ENCODE results near the gene PLSCR4. TPM values are rescaled to one million over a fixed set of nuclear protein-coding genes. Genes with fewer than 3 reads are reported as not detected.
A peak's percentile ranks its signal among the peaks of the same experiment; 100 is the strongest.

Gene PLSCR4
- total and polyA plus RNA-seq, 9 of the 15 experiments (the other 6 are each of a cell fraction or from before 2014, with no cell fraction given) = 0.11 to 0.68 (median 0.21) TPM

DNA sequence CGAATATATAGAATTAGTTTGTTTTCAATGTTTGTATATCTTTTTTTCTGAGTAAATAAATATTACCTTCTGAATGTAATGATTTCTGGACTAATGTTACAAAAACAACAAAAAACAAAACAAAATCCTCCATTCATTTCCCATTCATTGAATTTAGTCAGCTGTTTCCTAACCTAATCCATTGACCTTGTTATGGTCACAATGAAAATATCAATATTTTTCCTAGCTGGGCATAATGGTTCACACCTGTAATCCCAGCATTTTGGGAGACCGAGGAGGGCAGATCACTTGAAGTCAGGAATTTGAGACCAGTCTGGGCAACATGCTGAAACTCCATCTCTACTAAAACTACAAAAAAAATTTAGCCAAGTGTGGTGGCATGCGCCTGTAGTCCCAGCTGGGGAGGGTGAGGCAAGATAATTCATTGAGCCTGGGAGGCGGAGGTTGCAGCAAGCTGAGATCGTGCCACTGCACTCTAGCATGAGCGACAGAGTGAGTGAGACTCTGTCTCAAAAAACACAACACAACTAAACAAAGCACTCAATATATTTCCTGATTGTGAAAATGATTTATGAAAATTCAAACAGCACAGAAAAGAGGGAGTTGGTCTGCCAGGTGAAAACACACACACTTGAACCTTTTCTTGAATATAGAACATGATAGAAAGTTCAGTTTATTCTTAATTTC lies 23.0 kb upstream of the PLSCR4 start:
- DNase-seq (ENCODE audit: extremely low read depth in 1 of 4, low spot score in 3 of 4) (no peak), ATAC-seq (no peak), FAIRE-seq (no peak)
- in situ Hi-C loops (cut with MboI) = no loop called here
- CTCF ChIA-PET (ENCODE audit: low intra/inter-chr PET ratio) = no interaction called here
- Histone ChIP-seq H2AFZ (ENCODE audit: low read depth, low read length) (no peak overlapping the region), H3K4me1 (replicated peaks in 1 of 2; ENCODE audit: control insufficient read depth in 2 of 2, insufficient read depth in 2 of 2, low read length in 2 of 2) (no peaks in the 10 kb centered on the region), H3K4me3 (no peak overlapping the region), H4K20me1 (replicated peaks; ENCODE audit: control insufficient read depth, insufficient read depth, low read length) (no peaks in the 10 kb centered on the region), H3K27me3 (ENCODE audit: control insufficient read depth in 2 of 2, insufficient read depth in 2 of 2, low read length in 2 of 2) (no peaks in the 10 kb centered on the region), H3K9me3 (replicated peaks; ENCODE audit: control insufficient read depth, insufficient read depth, low read depth, low read length) (no peaks in the 10 kb centered on the region), H3K9ac (ENCODE audit: insufficient read depth in 1 of 2, low read depth in 2 of 2, low read length in 2 of 2) (no peak overlapping the region), H3K27ac (ENCODE audit: extremely low read depth, low read depth, low read length) (no peak overlapping the region), H3K4me2 (ENCODE audit: insufficient read depth, low read length) (no peak overlapping the region), H3K9me1 (ENCODE audit: control insufficient read depth, insufficient read depth, low read length) (no peaks in the 10 kb centered on the region), H3K36me3 (ENCODE audit: control insufficient read depth, insufficient read depth, low read length) (no peaks in the 10 kb centered on the region), H3K79me2 (ENCODE audit: control insufficient read depth, insufficient read depth, low read length) (no peaks in the 10 kb centered on the region)
- BruUV-seq (replicated peaks) = no TSS peak
- POLR2A ChIA-PET = no interaction called here
- 0% methylated on average over 6 of the region's 6 CpGs for WGBS (ENCODE audit: insufficient coverage, low coverage, missing lambda C conversion rate)
- intact Hi-C loops (cut with micrococcal nuclease) = no loop called here
- no peak for TF ChIP-seq SPI1 (IDR thresholded peaks at IDR 0.05; ENCODE audit: borderline replicate concordance, low read depth, low read length)
- TF ChIP-seq SP1 (CRISPR knock-in tag; IDR thresholded peaks at IDR 0.05) = no peak
- no peak for TF ChIP-seq IRF9 (tag; IDR thresholded peaks at IDR 0.05)

DNA sequence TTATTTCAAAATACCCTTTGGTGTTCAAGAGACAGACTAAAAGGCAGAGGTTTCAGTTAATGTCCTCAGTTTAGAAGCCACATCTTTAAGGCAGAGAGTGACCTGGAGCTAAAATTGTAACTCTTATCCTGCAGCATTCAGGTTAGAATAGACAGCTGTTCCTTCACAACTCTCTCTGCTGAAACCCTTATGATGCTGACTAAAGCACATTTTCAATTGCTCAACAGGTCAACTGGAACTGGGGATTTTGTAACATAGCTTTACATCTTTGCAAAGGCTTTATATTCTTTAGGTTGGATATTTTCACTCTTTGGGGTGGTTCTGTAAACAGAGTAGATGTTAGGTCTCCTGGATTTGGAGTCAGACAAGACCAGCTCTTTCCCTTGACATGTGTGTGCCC lies 20.3 kb upstream of the PLSCR4 start:
- H3K4me2 ChIP-seq (ENCODE audit: insufficient read depth, low read length) = no peak overlapping the region
- H3K9ac ChIP-seq (ENCODE audit: insufficient read depth in 1 of 2, low read depth in 2 of 2, low read length in 2 of 2) = no peak overlapping the region
- no peak overlapping the region for H3K4me3 ChIP-seq
- ChIA-PET CTCF (ENCODE audit: low intra/inter-chr PET ratio) (no interaction called here), POLR2A (no interaction called here)
- no peak for FAIRE-seq
- no peak overlapping the region for H2AFZ ChIP-seq (ENCODE audit: low read depth, low read length)
- H3K9me3 ChIP-seq (replicated peaks; ENCODE audit: control insufficient read depth, insufficient read depth, low read depth, low read length) = no peaks in the 10 kb centered on the region
- TF ChIP-seq, protein P1, sequence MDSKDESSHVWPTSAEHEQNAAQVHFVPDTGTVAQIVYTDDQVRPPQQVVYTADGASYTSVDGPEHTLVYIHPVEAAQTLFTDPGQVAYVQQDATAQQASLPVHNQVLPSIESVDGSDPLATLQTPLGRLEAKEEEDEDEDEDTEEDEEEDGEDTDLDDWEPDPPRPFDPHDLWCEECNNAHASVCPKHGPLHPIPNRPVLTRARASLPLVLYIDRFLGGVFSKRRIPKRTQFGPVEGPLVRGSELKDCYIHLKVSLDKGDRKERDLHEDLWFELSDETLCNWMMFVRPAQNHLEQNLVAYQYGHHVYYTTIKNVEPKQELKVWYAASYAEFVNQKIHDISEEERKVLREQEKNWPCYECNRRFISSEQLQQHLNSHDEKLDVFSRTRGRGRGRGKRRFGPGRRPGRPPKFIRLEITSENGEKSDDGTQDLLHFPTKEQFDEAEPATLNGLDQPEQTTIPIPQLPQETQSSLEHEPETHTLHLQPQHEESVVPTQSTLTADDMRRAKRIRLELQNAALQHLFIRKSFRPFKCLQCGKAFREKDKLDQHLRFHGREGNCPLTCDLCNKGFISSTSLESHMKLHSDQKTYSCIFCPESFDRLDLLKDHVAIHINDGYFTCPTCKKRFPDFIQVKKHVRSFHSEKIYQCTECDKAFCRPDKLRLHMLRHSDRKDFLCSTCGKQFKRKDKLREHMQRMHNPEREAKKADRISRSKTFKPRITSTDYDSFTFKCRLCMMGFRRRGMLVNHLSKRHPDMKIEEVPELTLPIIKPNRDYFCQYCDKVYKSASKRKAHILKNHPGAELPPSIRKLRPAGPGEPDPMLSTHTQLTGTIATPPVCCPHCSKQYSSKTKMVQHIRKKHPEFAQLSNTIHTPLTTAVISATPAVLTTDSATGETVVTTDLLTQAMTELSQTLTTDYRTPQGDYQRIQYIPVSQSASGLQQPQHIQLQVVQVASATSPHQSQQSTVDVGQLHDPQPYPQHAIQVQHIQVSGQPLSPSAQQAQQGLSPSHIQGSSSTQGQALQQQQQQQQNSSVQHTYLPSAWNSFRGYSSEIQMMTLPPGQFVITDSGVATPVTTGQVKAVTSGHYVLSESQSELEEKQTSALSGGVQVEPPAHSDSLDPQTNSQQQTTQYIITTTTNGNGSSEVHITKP (IDR thresholded peaks at IDR 0.05; ENCODE audit: partially characterized antibody) = no peak
- TF ChIP-seq ZNF316 (IDR thresholded peaks at IDR 0.05) = 0 out of 2 replicates have a peak, but pooled peaks have one; percentile 5
- TF ChIP-seq SAFB (IDR thresholded peaks at IDR 0.05; ENCODE audit: borderline replicate concordance, low read depth, low read length) = no peak
- no peaks in the 10 kb centered on the region for H3K4me1 ChIP-seq (replicated peaks in 1 of 2; ENCODE audit: control insufficient read depth in 2 of 2, insufficient read depth in 2 of 2, low read length in 2 of 2)
- ATAC-seq = no peak
- no TSS peak for BruUV-seq (replicated peaks)
- no peak for DNase-seq (ENCODE audit: extremely low read depth in 1 of 4, low spot score in 3 of 4)
- H3K27me3 ChIP-seq (ENCODE audit: control insufficient read depth in 2 of 2, insufficient read depth in 2 of 2, low read length in 2 of 2) = no peaks in the 10 kb centered on the region
- H3K36me3 ChIP-seq (ENCODE audit: control insufficient read depth, insufficient read depth, low read length) = no peaks in the 10 kb centered on the region
- H3K79me2 ChIP-seq (ENCODE audit: control insufficient read depth, insufficient read depth, low read length) = no peaks in the 10 kb centered on the region
- no peaks in the 10 kb centered on the region for H4K20me1 ChIP-seq (replicated peaks; ENCODE audit: control insufficient read depth, insufficient read depth, low read length)
- no peaks in the 10 kb centered on the region for H3K9me1 ChIP-seq (ENCODE audit: control insufficient read depth, insufficient read depth, low read length)
- H3K27ac ChIP-seq (ENCODE audit: extremely low read depth, low read depth, low read length) = no peak overlapping the region
- in situ Hi-C loops (cut with MboI) = no loop called here
- intact Hi-C loops (cut with micrococcal nuclease) = no loop called here
